ENCODE data around the gene NEMP2.
"Not testable (repeated sequence)": the region's sequence is repeated elsewhere in the genome, so short reads cannot be mapped to it uniquely, and the experiment has no call there.

The NEMP2 gene

GRCh38 chr2:190526105-190526750 lies 8.3 kb downstream of the NEMP2 start:
- FAIRE-seq (no peak), DNase-seq (ENCODE audit: low spot score) (no peak)

GRCh38 chr2:190524928-190525327 lies 9.6 kb downstream of the NEMP2 start:
- no peak for DNase-seq (ENCODE audit: low spot score)
- FAIRE-seq = no peak

GRCh38 chr2:190519975-190520767 lies 14.4 kb downstream of the NEMP2 start:
- FAIRE-seq (no peak), DNase-seq (ENCODE audit: low spot score) (no peak)

- no peak for FAIRE-seq
- DNase-seq (ENCODE audit: low spot score) = no peak
Measured at GRCh38 chr2:190517468-190517867, 17.1 kb downstream of the NEMP2 start.

- FAIRE-seq (no peak), DNase-seq (ENCODE audit: low spot score) (no peak)
Measured at GRCh38 chr2:190515687-190516086, 18.8 kb downstream of the NEMP2 start.

GRCh38 chr2:190514676-190515075 lies 19.8 kb downstream of the NEMP2 start:
- DNase-seq (ENCODE audit: low spot score) = no peak
- FAIRE-seq = no peak

- FAIRE-seq = no peak
- DNase-seq (ENCODE audit: low spot score) = no peak
Measured at GRCh38 chr2:190513877-190514276, 20.6 kb downstream of the NEMP2 start.

GRCh38 chr2:190512539-190513095 lies 21.9 kb downstream of the NEMP2 start:
- DNase-seq (ENCODE audit: low spot score) (no peak), FAIRE-seq (no peak)

- FAIRE-seq (no peak), DNase-seq (ENCODE audit: low spot score) (peak; percentile 21)
Measured at GRCh38 chr2:190511104-190511503, 23.4 kb downstream of the NEMP2 start.

GRCh38 chr2:190509895-190510294 lies 24.6 kb downstream of the NEMP2 start:
- FAIRE-seq; DNase-seq (ENCODE audit: low spot score): not testable (repeated sequence)

- FAIRE-seq (no peak), DNase-seq (ENCODE audit: low spot score) (no peak)
Measured at GRCh38 chr2:190507135-190507534, 27.4 kb downstream of the NEMP2 start.

GRCh38 chr2:190506666-190507065 lies 27.9 kb downstream of the NEMP2 start:
- DNase-seq (ENCODE audit: low spot score) = no peak
- FAIRE-seq = no peak

- DNase-seq (ENCODE audit: low spot score) (no peak), FAIRE-seq (no peak)
Measured at GRCh38 chr2:190505696-190506095, 28.8 kb downstream of the NEMP2 start.

- no peak for FAIRE-seq
- no peak for DNase-seq (ENCODE audit: low spot score)
Measured at GRCh38 chr2:190504912-190505311, 29.6 kb downstream of the NEMP2 start.

- no peak for FAIRE-seq
- DNase-seq (ENCODE audit: low spot score) = no peak
Measured at GRCh38 chr2:190503088-190503487, 31.4 kb downstream of the NEMP2 start.

GRCh38 chr2:190501702-190502407 lies 32.7 kb downstream of the NEMP2 start:
- no peak for DNase-seq (ENCODE audit: low spot score)
- FAIRE-seq = no peak

GRCh38 chr2:190501231-190501630 lies 33.3 kb downstream of the NEMP2 start:
- no peak for DNase-seq (ENCODE audit: low spot score)
- no peak for FAIRE-seq

GRCh38 chr2:190500054-190500502 lies 34.4 kb downstream of the NEMP2 start:
- DNase-seq (ENCODE audit: low spot score) (no peak), FAIRE-seq (no peak)

- DNase-seq (ENCODE audit: low spot score) (no peak), FAIRE-seq (no peak)
Measured at GRCh38 chr2:190499273-190499672, 35.2 kb downstream of the NEMP2 start.

- FAIRE-seq (no peak), DNase-seq (ENCODE audit: low spot score) (no peak)
Measured at GRCh38 chr2:190497428-190497827, 37.1 kb downstream of the NEMP2 start.

GRCh38 chr2:190494600-190495227 lies 39.8 kb downstream of the NEMP2 start:
- not testable (repeated sequence) for FAIRE-seq; DNase-seq (ENCODE audit: low spot score)
